ENCODE results near the gene KIF3C.

DNA sequence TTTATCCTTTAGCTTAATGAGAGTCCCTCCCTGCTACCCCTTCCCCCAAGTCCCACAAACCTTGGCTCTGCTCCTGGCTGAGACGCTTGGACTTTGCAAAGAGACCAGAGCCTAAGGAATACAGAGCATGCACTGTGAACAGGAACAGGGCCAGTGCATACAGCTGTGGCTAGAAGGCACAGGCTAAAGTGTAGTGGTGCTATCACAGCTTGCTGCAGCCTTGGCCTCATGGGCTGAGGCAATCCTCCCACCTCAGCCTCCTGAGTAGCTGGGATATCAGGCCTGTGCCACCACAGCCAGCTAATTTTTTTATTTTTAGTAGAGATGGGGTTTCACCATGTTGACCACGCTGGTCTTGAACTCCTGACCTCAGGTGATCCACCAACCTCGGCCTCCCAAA is 64.5 kb downstream of the KIF3C start:
- TF ChIP-seq, protein P1, sequence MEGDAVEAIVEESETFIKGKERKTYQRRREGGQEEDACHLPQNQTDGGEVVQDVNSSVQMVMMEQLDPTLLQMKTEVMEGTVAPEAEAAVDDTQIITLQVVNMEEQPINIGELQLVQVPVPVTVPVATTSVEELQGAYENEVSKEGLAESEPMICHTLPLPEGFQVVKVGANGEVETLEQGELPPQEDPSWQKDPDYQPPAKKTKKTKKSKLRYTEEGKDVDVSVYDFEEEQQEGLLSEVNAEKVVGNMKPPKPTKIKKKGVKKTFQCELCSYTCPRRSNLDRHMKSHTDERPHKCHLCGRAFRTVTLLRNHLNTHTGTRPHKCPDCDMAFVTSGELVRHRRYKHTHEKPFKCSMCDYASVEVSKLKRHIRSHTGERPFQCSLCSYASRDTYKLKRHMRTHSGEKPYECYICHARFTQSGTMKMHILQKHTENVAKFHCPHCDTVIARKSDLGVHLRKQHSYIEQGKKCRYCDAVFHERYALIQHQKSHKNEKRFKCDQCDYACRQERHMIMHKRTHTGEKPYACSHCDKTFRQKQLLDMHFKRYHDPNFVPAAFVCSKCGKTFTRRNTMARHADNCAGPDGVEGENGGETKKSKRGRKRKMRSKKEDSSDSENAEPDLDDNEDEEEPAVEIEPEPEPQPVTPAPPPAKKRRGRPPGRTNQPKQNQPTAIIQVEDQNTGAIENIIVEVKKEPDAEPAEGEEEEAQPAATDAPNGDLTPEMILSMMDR (IDR thresholded peaks at IDR 0.05; ENCODE audit: low read length), result no peak
- TF ChIP-seq EZH2 (IDR thresholded peaks at IDR 0.05; ENCODE audit: borderline replicate concordance, low read length), result no peak
